HEK293T (cell line): Measurements from ENCODE around the gene PACRG.

Experiments used
- BHLHE40 ChIP-seq: fragments of 450-650 bp; IDR thresholded peaks from 2 replicates; pipeline ENCODE4 v1.6.1; 2016; ENCODE audit warnings: mild to moderate bottlenecking, moderate library complexity, borderline replicate concordance
- ELF4 ChIP-seq: fragments of 450-650 bp; IDR thresholded peaks from 2 replicates; pipeline ENCODE4 v1.6.1; 2017; ENCODE audit warnings: antibody characterized with exemption
- FOXA1 ChIP-seq: fragments of 450-650 bp; IDR thresholded peaks from 2 replicates; pipeline ENCODE4 v1.6.1; 2016; ENCODE audit warnings: mild to moderate bottlenecking
- FOXK2 ChIP-seq: fragments of 450-650 bp; IDR thresholded peaks from 2 replicates; pipeline ENCODE4 v1.6.1; 2016; ENCODE audit warnings: mild to moderate bottlenecking
- FOXM1 ChIP-seq: fragments of 450-650 bp; IDR thresholded peaks from 2 replicates; pipeline ENCODE4 v1.6.1; 2017; ENCODE audit warnings: mild to moderate bottlenecking, borderline replicate concordance
- HDGF ChIP-seq: fragments of 450-650 bp; IDR thresholded peaks from 2 replicates; pipeline ENCODE4 v1.6.1; 2017; ENCODE audit warnings: antibody characterized with exemption, borderline replicate concordance
- L3MBTL2 ChIP-seq: fragments of 450-650 bp; conservative IDR thresholded peaks from 2 replicates; pipeline ENCODE4 v1.6.1; 2016; ENCODE audit warnings: mild to moderate bottlenecking
- LEF1 ChIP-seq: fragments of 450-650 bp; IDR thresholded peaks from 2 replicates; pipeline ENCODE4 v1.6.1; 2017; ENCODE audit warnings: mild to moderate bottlenecking, borderline replicate concordance
- PKNOX1 ChIP-seq: fragments of 450-650 bp; IDR thresholded peaks from 2 replicates; pipeline ENCODE4 v1.6.1; 2016
- SP1 ChIP-seq: fragments of 450-650 bp; IDR thresholded peaks from 2 replicates; pipeline ENCODE4 v1.6.1; 2017
- SUZ12 ChIP-seq: fragments of 450-650 bp; IDR thresholded peaks from 2 replicates; pipeline ENCODE4 v1.6.1; 2016; ENCODE audit warnings: mild to moderate bottlenecking
- TARDBP ChIP-seq: fragments of 450-650 bp; IDR thresholded peaks from 2 replicates; pipeline ENCODE4 v1.6.1; 2016
- ZNF384 ChIP-seq: fragments of 450-650 bp; IDR thresholded peaks from 2 replicates; pipeline ENCODE4 v1.6.1; 2016

GRCh38 chr6:163288066-163288465 is 560.3 kb downstream of the PACRG start:
- TF ChIP-seq FOXK2: no peak
- TF ChIP-seq BHLHE40: no peak
- TF ChIP-seq L3MBTL2: no peak
- no peak for TF ChIP-seq SP1
- no peak for TF ChIP-seq HDGF
- no peak for TF ChIP-seq SUZ12
- no peak for TF ChIP-seq FOXM1
- TF ChIP-seq LEF1: no peak
- no peak for TF ChIP-seq TARDBP
- no peak for TF ChIP-seq FOXA1
- no peak for TF ChIP-seq PKNOX1
- no peak for TF ChIP-seq ZNF384
- TF ChIP-seq ELF4: no peak
